HEK293 (cell line): ENCODE data around the gene WIPI1.

Experiments used
- KLF1 ChIP-seq: fragments of 450-650 bp; formaldehyde crosslinking; IDR thresholded peaks from 2 replicates; pipeline ENCODE4 v1.5.1; 2016; ENCODE audit warnings: missing biosample characterization, missing genetic modification characterization
- MYNN ChIP-seq: fragments of 450-650 bp; formaldehyde crosslinking; IDR thresholded peaks from 2 replicates; pipeline ENCODE4 v1.5.1; 2016; ENCODE audit warnings: missing biosample characterization, missing genetic modification characterization, borderline replicate concordance
- RBAK ChIP-seq: fragments of 450-650 bp; formaldehyde crosslinking; IDR thresholded peaks from 2 replicates; pipeline ENCODE4 v1.5.1; 2016; ENCODE audit warnings: missing biosample characterization, missing genetic modification characterization
- REST ChIP-seq: fragments of 450-650 bp; formaldehyde crosslinking; IDR thresholded peaks from 2 replicates; pipeline ENCODE4 v1.5.1; 2016; ENCODE audit warnings: missing biosample characterization, missing genetic modification characterization
- ZNF16 ChIP-seq: fragments of 450-650 bp; formaldehyde crosslinking; IDR thresholded peaks from 2 replicates; pipeline ENCODE4 v1.5.1; 2016; ENCODE audit warnings: low read depth, missing biosample characterization, missing genetic modification characterization
- ZNF341 ChIP-seq: fragments of 450-650 bp; formaldehyde crosslinking; IDR thresholded peaks from 2 replicates; pipeline ENCODE4; 2016; ENCODE audit warnings: low read depth, missing biosample characterization, missing genetic modification characterization
- ZNF37A ChIP-seq: fragments of 450-650 bp; IDR thresholded peaks from 2 replicates; pipeline ENCODE4 v1.5.1; 2018; ENCODE audit warnings: missing biosample characterization, missing genetic modification characterization
- ZNF529 ChIP-seq: fragments of 450-650 bp; formaldehyde crosslinking; IDR thresholded peaks from 2 replicates; pipeline ENCODE4 v1.5.1; 2017; ENCODE audit warnings: missing genetic modification characterization, missing biosample characterization; ENCODE audit not compliant: insufficient replicate concordance
- ZNF621 ChIP-seq: fragments of 450-650 bp; formaldehyde crosslinking; IDR thresholded peaks from 2 replicates; pipeline ENCODE4 v1.5.1; 2017; ENCODE audit warnings: missing biosample characterization, missing genetic modification characterization
- TF ChIP-seq, protein P1 (sequence below): fragments of 450-650 bp; formaldehyde crosslinking; IDR thresholded peaks from 2 replicates; pipeline ENCODE4 v1.5.1; 2016; ENCODE audit warnings: missing biosample characterization, missing genetic modification characterization
- TF ChIP-seq, protein P2 (sequence below): fragments of 450-650 bp; formaldehyde crosslinking; IDR thresholded peaks from 2 replicates; pipeline ENCODE4 v1.5.1; 2016; ENCODE audit warnings: missing biosample characterization, missing genetic modification characterization
- TF ChIP-seq, protein P3 (sequence below): fragments of 450-650 bp; formaldehyde crosslinking; IDR thresholded peaks from 2 replicates; pipeline ENCODE4 v1.5.1; 2016; ENCODE audit warnings: missing biosample characterization, missing genetic modification characterization
- TF ChIP-seq, protein P4 (sequence below): fragments of 450-650 bp; formaldehyde crosslinking; conservative IDR thresholded peaks from 2 replicates; pipeline ENCODE4 v1.5.1; 2016; ENCODE audit warnings: low read depth, missing biosample characterization, missing genetic modification characterization

- no peak for TF ChIP-seq ZNF16
- TF ChIP-seq MYNN (tag by site-specific recombination), result no peak
- TF ChIP-seq, protein P1, sequence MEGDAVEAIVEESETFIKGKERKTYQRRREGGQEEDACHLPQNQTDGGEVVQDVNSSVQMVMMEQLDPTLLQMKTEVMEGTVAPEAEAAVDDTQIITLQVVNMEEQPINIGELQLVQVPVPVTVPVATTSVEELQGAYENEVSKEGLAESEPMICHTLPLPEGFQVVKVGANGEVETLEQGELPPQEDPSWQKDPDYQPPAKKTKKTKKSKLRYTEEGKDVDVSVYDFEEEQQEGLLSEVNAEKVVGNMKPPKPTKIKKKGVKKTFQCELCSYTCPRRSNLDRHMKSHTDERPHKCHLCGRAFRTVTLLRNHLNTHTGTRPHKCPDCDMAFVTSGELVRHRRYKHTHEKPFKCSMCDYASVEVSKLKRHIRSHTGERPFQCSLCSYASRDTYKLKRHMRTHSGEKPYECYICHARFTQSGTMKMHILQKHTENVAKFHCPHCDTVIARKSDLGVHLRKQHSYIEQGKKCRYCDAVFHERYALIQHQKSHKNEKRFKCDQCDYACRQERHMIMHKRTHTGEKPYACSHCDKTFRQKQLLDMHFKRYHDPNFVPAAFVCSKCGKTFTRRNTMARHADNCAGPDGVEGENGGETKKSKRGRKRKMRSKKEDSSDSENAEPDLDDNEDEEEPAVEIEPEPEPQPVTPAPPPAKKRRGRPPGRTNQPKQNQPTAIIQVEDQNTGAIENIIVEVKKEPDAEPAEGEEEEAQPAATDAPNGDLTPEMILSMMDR (tag by site-specific recombination), result no peak
- TF ChIP-seq ZNF37A, result no peak
- TF ChIP-seq, protein P2, sequence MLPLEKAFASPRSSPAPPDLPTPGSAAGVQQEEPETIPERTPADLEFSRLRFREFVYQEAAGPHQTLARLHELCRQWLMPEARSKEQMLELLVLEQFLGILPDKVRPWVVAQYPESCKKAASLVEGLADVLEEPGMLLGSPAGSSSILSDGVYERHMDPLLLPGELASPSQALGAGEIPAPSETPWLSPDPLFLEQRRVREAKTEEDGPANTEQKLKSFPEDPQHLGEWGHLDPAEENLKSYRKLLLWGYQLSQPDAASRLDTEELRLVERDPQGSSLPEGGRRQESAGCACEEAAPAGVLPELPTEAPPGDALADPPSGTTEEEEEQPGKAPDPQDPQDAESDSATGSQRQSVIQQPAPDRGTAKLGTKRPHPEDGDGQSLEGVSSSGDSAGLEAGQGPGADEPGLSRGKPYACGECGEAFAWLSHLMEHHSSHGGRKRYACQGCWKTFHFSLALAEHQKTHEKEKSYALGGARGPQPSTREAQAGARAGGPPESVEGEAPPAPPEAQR (tag by site-specific recombination), result no peak
- TF ChIP-seq, protein P3, sequence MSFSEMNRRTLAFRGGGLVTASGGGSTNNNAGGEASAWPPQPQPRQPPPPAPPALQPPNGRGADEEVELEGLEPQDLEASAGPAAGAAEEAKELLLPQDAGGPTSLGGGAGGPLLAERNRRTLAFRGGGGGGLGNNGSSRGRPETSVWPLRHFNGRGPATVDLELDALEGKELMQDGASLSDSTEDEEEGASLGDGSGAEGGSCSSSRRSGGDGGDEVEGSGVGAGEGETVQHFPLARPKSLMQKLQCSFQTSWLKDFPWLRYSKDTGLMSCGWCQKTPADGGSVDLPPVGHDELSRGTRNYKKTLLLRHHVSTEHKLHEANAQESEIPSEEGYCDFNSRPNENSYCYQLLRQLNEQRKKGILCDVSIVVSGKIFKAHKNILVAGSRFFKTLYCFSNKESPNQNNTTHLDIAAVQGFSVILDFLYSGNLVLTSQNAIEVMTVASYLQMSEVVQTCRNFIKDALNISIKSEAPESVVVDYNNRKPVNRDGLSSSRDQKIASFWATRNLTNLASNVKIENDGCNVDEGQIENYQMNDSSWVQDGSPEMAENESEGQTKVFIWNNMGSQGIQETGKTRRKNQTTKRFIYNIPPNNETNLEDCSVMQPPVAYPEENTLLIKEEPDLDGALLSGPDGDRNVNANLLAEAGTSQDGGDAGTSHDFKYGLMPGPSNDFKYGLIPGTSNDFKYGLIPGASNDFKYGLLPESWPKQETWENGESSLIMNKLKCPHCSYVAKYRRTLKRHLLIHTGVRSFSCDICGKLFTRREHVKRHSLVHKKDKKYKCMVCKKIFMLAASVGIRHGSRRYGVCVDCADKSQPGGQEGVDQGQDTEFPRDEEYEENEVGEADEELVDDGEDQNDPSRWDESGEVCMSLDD (tag by site-specific recombination), result no peak
- TF ChIP-seq RBAK (tag by site-specific recombination), result no peak
- no peak for TF ChIP-seq KLF1 (tag by site-specific recombination)
- TF ChIP-seq ZNF529, result no peak
- no peak for TF ChIP-seq REST (tag by site-specific recombination)
- TF ChIP-seq ZNF621, result no peak
- no peak for TF ChIP-seq ZNF341
- TF ChIP-seq, protein P4, sequence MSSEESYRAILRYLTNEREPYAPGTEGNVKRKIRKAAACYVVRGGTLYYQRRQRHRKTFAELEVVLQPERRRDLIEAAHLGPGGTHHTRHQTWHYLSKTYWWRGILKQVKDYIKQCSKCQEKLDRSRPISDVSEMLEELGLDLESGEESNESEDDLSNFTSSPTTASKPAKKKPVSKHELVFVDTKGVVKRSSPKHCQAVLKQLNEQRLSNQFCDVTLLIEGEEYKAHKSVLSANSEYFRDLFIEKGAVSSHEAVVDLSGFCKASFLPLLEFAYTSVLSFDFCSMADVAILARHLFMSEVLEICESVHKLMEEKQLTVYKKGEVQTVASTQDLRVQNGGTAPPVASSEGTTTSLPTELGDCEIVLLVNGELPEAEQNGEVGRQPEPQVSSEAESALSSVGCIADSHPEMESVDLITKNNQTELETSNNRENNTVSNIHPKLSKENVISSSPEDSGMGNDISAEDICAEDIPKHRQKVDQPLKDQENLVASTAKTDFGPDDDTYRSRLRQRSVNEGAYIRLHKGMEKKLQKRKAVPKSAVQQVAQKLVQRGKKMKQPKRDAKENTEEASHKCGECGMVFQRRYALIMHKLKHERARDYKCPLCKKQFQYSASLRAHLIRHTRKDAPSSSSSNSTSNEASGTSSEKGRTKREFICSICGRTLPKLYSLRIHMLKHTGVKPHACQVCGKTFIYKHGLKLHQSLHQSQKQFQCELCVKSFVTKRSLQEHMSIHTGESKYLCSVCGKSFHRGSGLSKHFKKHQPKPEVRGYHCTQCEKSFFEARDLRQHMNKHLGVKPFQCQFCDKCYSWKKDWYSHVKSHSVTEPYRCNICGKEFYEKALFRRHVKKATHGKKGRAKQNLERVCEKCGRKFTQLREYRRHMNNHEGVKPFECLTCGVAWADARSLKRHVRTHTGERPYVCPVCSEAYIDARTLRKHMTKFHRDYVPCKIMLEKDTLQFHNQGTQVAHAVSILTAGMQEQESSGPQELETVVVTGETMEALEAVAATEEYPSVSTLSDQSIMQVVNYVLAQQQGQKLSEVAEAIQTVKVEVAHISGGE, result no peak
Measured at GRCh38 chr17:68482576-68483041, 25.3 kb upstream of the WIPI1 start.
